Endodermal cell (in vitro differentiated cells): ENCODE results near the gene PEX6. TPM values are rescaled to one million over a fixed set of nuclear protein-coding genes. Genes with fewer than 3 reads are reported as not detected.

Source experiments
- DNase-seq: peaks from one replicate; pipeline ENCODE4 v3.0.0-alpha.2; 2017
- H3K27ac ChIP-seq: 2 replicates; pipeline ENCODE4 v1.5.1; 2013; ENCODE audit warnings: mild to moderate bottlenecking, low read depth, low read length, moderate library complexity
- H3K27me3 ChIP-seq: 2 replicates; pipeline ENCODE4 v1.6.1; 2013; ENCODE audit warnings: mild to moderate bottlenecking, low read length, moderate library complexity; ENCODE audit not compliant: insufficient read depth, control insufficient read depth, poor library complexity, severe bottlenecking
- H3K36me3 ChIP-seq: 2 replicates; pipeline ENCODE4 v1.7.0; 2013; ENCODE audit warnings: mild to moderate bottlenecking, low read length, moderate library complexity; ENCODE audit not compliant: control insufficient read depth, insufficient read depth
- H3K4me1 ChIP-seq: one replicate; pipeline ENCODE4 v1.7.0; 2013; ENCODE audit warnings: low read length; ENCODE audit not compliant: control insufficient read depth, insufficient read depth
- H3K4me3 ChIP-seq: 2 replicates; pipeline ENCODE4 v1.5.1; 2013; ENCODE audit warnings: mild to moderate bottlenecking, low read length, moderate library complexity
- H3K9ac ChIP-seq: 2 replicates; pipeline ENCODE4 v1.6.1; 2013; ENCODE audit warnings: mild to moderate bottlenecking, low read length, moderate library complexity; ENCODE audit not compliant: poor library complexity, severe bottlenecking; ENCODE audit errors: extremely low read depth
- H3K9me3 ChIP-seq: 2 replicates; pipeline ENCODE4 v1.6.1; 2013; ENCODE audit warnings: mild to moderate bottlenecking, low read length, moderate library complexity; ENCODE audit not compliant: control insufficient read depth
- H3K27ac Mint-ChIP-seq: 2 replicates; pipeline ENCODE4 v1.8.0; 2020; ENCODE audit warnings: mixed read lengths
- H3K27me3 Mint-ChIP-seq: 2 replicates; pipeline ENCODE4 v1.8.0; 2021; ENCODE audit warnings: mild to moderate bottlenecking, mixed read lengths; ENCODE audit not compliant: insufficient read depth
- H3K36me3 Mint-ChIP-seq: 2 replicates; pipeline ENCODE4 v1.8.0; 2020; ENCODE audit warnings: low read depth, mixed read lengths
- H3K4me1 Mint-ChIP-seq: 2 replicates; pipeline ENCODE4 v1.8.0; 2020; ENCODE audit warnings: mixed read lengths
- H3K4me3 Mint-ChIP-seq: 2 replicates; pipeline ENCODE4 v1.8.0; 2020; ENCODE audit warnings: mild to moderate bottlenecking, moderate library complexity, mixed read lengths
- H3K9me3 Mint-ChIP-seq: 2 replicates; pipeline ENCODE4 v1.8.0; 2020; ENCODE audit warnings: mild to moderate bottlenecking, mixed read lengths
- WGBS, 2 experiments: methylation state at CpG; one replicate each; pipeline versions ENCODE4 v1.1.5 to v1.1.7; 2013; ENCODE audit warnings: missing lambda C conversion rate in 2 of 2, mixed read lengths in 1 of 2; ENCODE audit not compliant: insufficient coverage in 1 of 2, insufficient read length in 1 of 2; 5-methylcytosine and 5-hydroxymethylcytosine counted together
- total RNA-seq, 2 donors: library from RNA; stranded (reverse); fragmentation: NEBNext Ultra II Directional in 1 of 2; extraction: Animal tissue kit (Norgen Biotek cat#: 25700) in 1 of 2; gene quantifications; 2 replicates in 1 of 2; 3 replicates in 1 of 2; pipeline ENCODE4 v1.2.1, GENCODE V29; 2021
- TF ChIP-seq, protein P1 (sequence below): fragments of 200-600 bp; sonication (generic); conservative IDR thresholded peaks from 2 replicates; pipeline ENCODE4 v1.5.0; 2021; ENCODE audit warnings: antibody characterized with exemption, mild to moderate bottlenecking

Gene PEX6
- total RNA-seq, 2 donors from 2014 or later: 17.2 to 21.4 TPM

DNA sequence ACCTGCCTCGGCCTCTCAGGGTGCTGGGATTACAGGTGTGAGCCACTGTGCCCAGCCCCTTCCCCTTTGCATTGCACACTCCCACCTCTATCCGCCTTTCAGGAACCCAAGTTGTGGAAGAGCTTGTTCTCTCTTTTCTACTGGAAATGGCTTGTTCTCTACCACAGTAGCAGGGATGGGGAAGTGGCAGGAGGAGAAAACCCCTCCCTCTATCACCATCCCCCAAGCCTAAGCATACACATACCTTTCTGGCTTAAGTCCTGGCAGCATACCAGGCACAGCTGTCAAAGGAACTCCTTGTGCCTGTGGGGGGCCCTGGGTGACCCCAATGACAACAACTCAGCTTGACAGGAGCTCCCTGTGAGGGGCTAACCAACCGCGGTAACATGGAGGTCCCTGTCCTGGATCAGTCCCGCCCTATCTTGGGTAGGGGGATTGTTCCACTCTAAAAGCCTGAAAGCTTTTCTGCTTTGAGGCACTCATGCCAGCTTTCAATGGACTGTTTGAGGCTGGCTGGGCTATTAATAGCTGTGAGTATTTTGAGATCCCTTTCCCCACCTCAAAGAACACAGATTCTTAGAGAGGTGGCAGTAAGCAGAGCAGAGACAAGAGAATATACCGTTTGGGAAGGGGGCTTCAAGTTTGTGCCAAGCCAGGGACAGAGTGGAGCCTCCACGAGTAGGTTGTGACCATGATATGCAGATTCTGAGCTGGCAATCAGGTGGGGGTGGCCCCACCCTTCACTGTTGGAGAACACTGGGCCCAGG is 37.4 kb upstream of the PEX6 start:
- Mint-ChIP-seq H3K4me3 (peak overlapping the region; percentile 37), H3K4me1 (peaks cover 37% of the 10 kb centered on the region), H3K27me3 (peaks cover 1% of the 10 kb centered on the region), H3K9me3 (no peaks in the 10 kb centered on the region), H3K36me3 (peaks cover 39% of the 10 kb centered on the region), H3K27ac (peak overlapping the region; percentile 81)
- Histone ChIP-seq H3K9ac (no peak overlapping the region), H3K4me3 (no peak overlapping the region), H3K9me3 (no peaks in the 10 kb centered on the region), H3K4me1 (peaks cover 15% of the 10 kb centered on the region), H3K36me3 (peaks cover 51% of the 10 kb centered on the region), H3K27me3 (no peaks in the 10 kb centered on the region), H3K27ac (no peak overlapping the region)
- WGBS, 2 experiments: 88 to 94% methylated on average over 6 to 7 of the region's 7 CpGs
- no peak for DNase-seq
- TF ChIP-seq, protein P1, sequence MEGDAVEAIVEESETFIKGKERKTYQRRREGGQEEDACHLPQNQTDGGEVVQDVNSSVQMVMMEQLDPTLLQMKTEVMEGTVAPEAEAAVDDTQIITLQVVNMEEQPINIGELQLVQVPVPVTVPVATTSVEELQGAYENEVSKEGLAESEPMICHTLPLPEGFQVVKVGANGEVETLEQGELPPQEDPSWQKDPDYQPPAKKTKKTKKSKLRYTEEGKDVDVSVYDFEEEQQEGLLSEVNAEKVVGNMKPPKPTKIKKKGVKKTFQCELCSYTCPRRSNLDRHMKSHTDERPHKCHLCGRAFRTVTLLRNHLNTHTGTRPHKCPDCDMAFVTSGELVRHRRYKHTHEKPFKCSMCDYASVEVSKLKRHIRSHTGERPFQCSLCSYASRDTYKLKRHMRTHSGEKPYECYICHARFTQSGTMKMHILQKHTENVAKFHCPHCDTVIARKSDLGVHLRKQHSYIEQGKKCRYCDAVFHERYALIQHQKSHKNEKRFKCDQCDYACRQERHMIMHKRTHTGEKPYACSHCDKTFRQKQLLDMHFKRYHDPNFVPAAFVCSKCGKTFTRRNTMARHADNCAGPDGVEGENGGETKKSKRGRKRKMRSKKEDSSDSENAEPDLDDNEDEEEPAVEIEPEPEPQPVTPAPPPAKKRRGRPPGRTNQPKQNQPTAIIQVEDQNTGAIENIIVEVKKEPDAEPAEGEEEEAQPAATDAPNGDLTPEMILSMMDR: no peak

DNA sequence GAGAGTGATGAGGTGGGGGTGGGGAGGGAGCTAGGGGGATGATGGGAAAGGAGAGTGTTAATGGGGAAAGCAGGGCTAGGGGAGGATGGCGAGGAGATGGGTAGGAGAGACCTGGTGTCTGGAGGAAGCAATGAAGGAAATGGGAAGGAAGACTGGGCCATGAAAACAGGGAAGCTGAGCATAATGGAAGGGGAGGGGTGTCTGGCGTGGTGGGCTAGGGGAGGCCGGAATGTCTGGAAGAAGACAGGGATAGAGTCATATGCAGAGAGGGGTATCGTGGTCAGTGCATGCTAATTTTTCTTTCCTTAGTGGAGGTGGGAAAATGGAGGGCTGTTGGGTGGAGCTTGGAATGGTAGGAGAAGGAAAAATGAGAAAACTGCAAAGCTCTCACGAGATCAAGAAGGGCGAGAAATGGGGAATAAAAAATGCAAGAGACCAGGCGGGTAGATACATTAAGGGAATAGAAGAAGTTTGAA is 35.5 kb upstream of the PEX6 start:
- Mint-ChIP-seq H3K27me3 (peaks cover 1% of the 10 kb centered on the region), H3K36me3 (peaks cover 51% of the 10 kb centered on the region), H3K9me3 (no peaks in the 10 kb centered on the region), H3K4me1 (peaks cover 27% of the 10 kb centered on the region), H3K27ac (peak overlapping the region; percentile 83), H3K4me3 (peak overlapping the region; percentile 85)
- WGBS, 2 experiments: 2 to 4% methylated on average over 7 of the region's 7 CpGs
- H3K27me3 ChIP-seq: no peaks in the 10 kb centered on the region
- H3K27ac ChIP-seq: peak overlapping the region; percentile 84
- TF ChIP-seq, protein P1: no peak
- H3K9me3 ChIP-seq: no peaks in the 10 kb centered on the region
- peak overlapping the region; percentile 77 for H3K9ac ChIP-seq
- H3K36me3 ChIP-seq: peaks cover 58% of the 10 kb centered on the region
- H3K4me3 ChIP-seq: peak overlapping the region; percentile 100
- H3K4me1 ChIP-seq: peaks cover 8% of the 10 kb centered on the region
- DNase-seq: no peak

- peak; percentile 100 for DNase-seq
- H3K4me1 ChIP-seq: peaks cover 8% of the 10 kb centered on the region
- peaks cover 53% of the 10 kb centered on the region for H3K36me3 Mint-ChIP-seq
- H3K4me3 Mint-ChIP-seq: peak within 1 kb of the TSS; percentile 85
- no peaks in the 10 kb centered on the region for H3K9me3 ChIP-seq
- peaks cover 58% of the 10 kb centered on the region for H3K36me3 ChIP-seq
- peak within 1 kb of the TSS; percentile 84 for H3K27ac ChIP-seq
- peak within 1 kb of the TSS; percentile 100 for H3K4me3 ChIP-seq
- TF ChIP-seq, protein P1: no peak
- no peaks in the 10 kb centered on the region for H3K27me3 ChIP-seq
- H3K27me3 Mint-ChIP-seq: peaks cover 1% of the 10 kb centered on the region
- peaks cover 27% of the 10 kb centered on the region for H3K4me1 Mint-ChIP-seq
- no peaks in the 10 kb centered on the region for H3K9me3 Mint-ChIP-seq
- peak within 1 kb of the TSS; percentile 83 for H3K27ac Mint-ChIP-seq
- WGBS, 2 experiments: 0% methylated on average over 24 to 51 of the region's 51 CpGs
- peak within 1 kb of the TSS; percentile 77 for H3K9ac ChIP-seq
Measured at GRCh38 chr6:43013843-43014433, 35.0 kb upstream of the PEX6 start, which contains the start of the genes KLHDC3 and MEA1. Gene KLHDC3 (plus strand): TSS chr6:43014249. CDS start chr6:43017193, 2,944 bp downstream. Gene MEA1 (minus strand): TSS chr6:43013946. CDS start chr6:43013813, 133 bp downstream.
